Measurements from ENCODE around the gene MYO7A.

The MYO7A gene

DNA sequence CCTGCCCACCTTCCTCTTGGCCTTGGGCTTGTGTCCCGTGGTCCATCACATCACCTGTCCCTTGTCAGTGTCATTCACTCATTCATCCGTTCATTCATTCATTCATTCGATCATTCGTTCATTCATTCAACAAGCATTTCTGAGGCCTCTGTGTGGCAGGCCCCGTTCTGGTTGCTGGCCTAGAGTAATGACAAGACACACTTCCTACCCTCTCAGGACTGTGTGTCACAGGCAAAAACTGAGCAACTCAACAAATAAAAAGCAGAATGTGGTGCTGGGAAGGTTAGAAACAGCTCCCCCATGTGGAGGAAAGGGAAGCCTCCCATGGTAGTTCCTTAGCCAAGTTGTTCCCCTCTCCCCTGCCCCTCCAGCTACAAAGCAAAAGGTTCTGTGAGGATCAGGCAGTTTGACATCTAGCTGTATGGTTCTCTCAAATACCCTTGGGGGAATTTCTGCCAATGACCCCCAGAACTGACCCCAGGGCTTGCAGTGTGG, 27.0 kb upstream of the MYO7A start:
- ChIA-PET CTCF (interaction anchor here (1.0 to 4.9 kb wide), 9 partner anchors 10 to 87 kb away, joined by 3 to 39 read pairs (median 4); partner anchors contain the start of gene MYO7A), POLR2A (no interaction called here)
- peak; percentile 45 to 67 (median 64) for DNase-seq
- Histone ChIP-seq H3K27ac (ENCODE audit: insufficient read depth in 1 of 2, low read depth in 1 of 2, low read length in 2 of 2, poor library complexity in 1 of 2, severe bottlenecking in 2 of 2) (no peak overlapping the region), H3K36me3 (ENCODE audit: control insufficient read depth in 4 of 4, insufficient read depth in 4 of 4, low read length in 3 of 4) (no peaks in the 10 kb centered on the region), H3K9me3 (ENCODE audit: control extremely low read depth in 1 of 5, control insufficient read depth in 4 of 5, insufficient read depth in 2 of 5, low read depth in 1 of 5, low read length in 4 of 5) (no peaks in the 10 kb centered on the region), H3K27me3 (replicated peaks in 2 of 5; ENCODE audit: control insufficient read depth in 4 of 5, insufficient read depth in 5 of 5, low read length in 4 of 5) (no peaks in the 10 kb centered on the region), H3K4me3 (ENCODE audit: control insufficient read depth in 1 of 7, extremely low read depth in 1 of 7, insufficient read depth in 4 of 7, low read depth in 2 of 7, low read length in 6 of 7) (no peak overlapping the region), H3K4me1 (ENCODE audit: control extremely low read depth in 1 of 4, control insufficient read depth in 4 of 4, insufficient read depth in 4 of 4, low read length in 3 of 4) (no peaks in the 10 kb centered on the region)
- 97% methylated on average over 4 of the region's 5 CpGs for WGBS (ENCODE audit: insufficient coverage)

DNA sequence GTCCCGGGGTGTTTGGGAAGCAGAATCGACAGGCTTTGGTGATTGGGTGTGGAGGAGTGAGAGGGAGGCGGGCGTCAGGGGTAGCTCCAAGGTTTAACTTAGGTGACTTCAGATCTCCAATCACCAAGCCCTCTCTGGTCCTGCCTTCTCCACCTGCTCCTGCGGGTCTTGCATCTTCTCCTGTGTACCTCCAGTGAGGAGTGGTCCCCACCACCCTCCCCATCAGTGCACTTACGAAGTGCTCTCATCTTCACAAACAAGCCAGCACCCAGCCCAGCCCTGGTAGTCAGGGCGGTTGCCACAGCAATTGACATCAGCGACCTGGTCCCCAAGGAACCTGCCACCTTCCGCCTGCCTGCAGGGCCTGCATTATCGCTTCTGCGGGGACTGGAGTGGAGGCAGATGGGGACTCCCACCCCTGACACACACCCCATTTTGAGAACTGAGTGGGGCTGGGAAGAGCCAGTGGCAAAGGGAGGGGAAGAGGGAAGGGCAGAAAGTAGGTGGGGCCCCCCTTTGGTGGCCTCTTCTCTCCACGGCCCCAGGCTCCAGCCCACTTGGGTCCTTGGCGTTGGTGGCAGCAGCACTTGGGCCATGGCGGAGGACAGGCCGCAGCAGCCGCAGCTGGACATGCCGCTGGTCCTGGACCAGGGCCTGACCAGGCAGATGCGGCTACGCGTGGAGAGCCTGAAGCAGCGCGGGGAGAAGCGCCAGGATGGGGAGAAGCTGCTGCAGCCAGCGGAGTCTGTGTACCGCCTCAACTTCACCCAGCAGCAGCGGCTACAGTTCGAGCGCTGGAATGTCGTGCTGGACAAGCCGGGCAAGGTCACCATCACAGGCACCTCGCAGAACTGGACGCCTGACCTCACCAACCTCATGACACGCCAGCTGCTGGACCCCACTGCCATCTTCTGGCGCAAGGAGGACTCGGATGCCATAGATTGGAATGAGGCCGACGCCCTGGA, 25.5 kb upstream of the MYO7A start, which contains the start of gene OMP:
Gene OMP, plus strand, starts transcription at position 595 of the 965 bp plus-strand sequence. Its CDS starts 0 bp downstream, at position 595.
- 97% methylated on average over 28 of the region's 37 CpGs for WGBS (ENCODE audit: insufficient coverage)
- Histone ChIP-seq H3K27ac (ENCODE audit: insufficient read depth in 1 of 2, low read depth in 1 of 2, low read length in 2 of 2, poor library complexity in 1 of 2, severe bottlenecking in 2 of 2) (no peak within 1 kb of the TSS), H3K4me1 (ENCODE audit: control extremely low read depth in 1 of 4, control insufficient read depth in 4 of 4, insufficient read depth in 4 of 4, low read length in 3 of 4) (no peaks in the 10 kb centered on the region), H3K9me3 (ENCODE audit: control extremely low read depth in 1 of 5, control insufficient read depth in 4 of 5, insufficient read depth in 2 of 5, low read depth in 1 of 5, low read length in 4 of 5) (no peaks in the 10 kb centered on the region), H3K36me3 (ENCODE audit: control insufficient read depth in 4 of 4, insufficient read depth in 4 of 4, low read length in 3 of 4) (no peaks in the 10 kb centered on the region), H3K27me3 (replicated peaks in 2 of 5; ENCODE audit: control insufficient read depth in 4 of 5, insufficient read depth in 5 of 5, low read length in 4 of 5) (no peaks in the 10 kb centered on the region), H3K4me3 (ENCODE audit: control insufficient read depth in 1 of 7, extremely low read depth in 1 of 7, insufficient read depth in 4 of 7, low read depth in 2 of 7, low read length in 6 of 7) (no peak within 1 kb of the TSS)
- POLR2A ChIA-PET: no interaction called here
- CTCF ChIA-PET: interaction anchor here (0.6 to 4.9 kb wide), 8 partner anchors 7 to 62 kb away, joined by 3 to 39 read pairs (median 6); no protein-coding TSS in a partner anchor
- DNase-seq: no peak

DNA sequence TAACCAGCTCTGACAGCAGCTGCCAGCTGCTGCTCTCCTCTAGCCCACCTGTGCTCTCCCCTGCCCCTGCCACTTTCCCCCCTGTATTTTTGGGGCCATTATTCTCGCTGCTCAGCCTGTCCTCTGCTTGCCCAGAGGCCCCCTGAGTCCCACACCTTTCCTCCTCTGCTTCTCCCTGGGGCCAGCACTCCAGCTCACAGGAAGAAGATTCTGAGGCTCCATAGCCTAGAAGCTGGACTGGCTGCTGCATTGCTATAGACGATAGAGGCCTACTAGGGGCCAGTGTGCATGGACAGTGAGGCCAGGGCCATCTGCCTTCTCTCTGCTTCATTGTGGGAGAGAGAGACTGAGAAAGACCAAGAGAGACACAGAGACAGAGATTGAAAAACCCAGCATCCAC, 24.7 kb upstream of the MYO7A start:
- CTCF ChIA-PET: interaction anchor here (0.6 to 4.9 kb wide), 4 partner anchors 8 to 14 kb away, joined by 3 to 39 read pairs (median 7); no protein-coding TSS in a partner anchor
- no peaks in the 10 kb centered on the region for H3K9me3 ChIP-seq (ENCODE audit: control extremely low read depth in 1 of 5, control insufficient read depth in 4 of 5, insufficient read depth in 2 of 5, low read depth in 1 of 5, low read length in 4 of 5)
- no peak for DNase-seq
- no peak overlapping the region for H3K4me3 ChIP-seq (ENCODE audit: control insufficient read depth in 1 of 7, extremely low read depth in 1 of 7, insufficient read depth in 4 of 7, low read depth in 2 of 7, low read length in 6 of 7)
- WGBS (ENCODE audit: insufficient coverage): 100% methylated on average over 1 of the region's 2 CpGs
- H3K27ac ChIP-seq (ENCODE audit: insufficient read depth in 1 of 2, low read depth in 1 of 2, low read length in 2 of 2, poor library complexity in 1 of 2, severe bottlenecking in 2 of 2): no peak overlapping the region
- POLR2A ChIA-PET: no interaction called here
- no peaks in the 10 kb centered on the region for H3K27me3 ChIP-seq (replicated peaks in 2 of 5; ENCODE audit: control insufficient read depth in 4 of 5, insufficient read depth in 5 of 5, low read length in 4 of 5)
- H3K36me3 ChIP-seq (ENCODE audit: control insufficient read depth in 4 of 4, insufficient read depth in 4 of 4, low read length in 3 of 4): no peaks in the 10 kb centered on the region
- H3K4me1 ChIP-seq (ENCODE audit: control extremely low read depth in 1 of 4, control insufficient read depth in 4 of 4, insufficient read depth in 4 of 4, low read length in 3 of 4): no peaks in the 10 kb centered on the region

DNA sequence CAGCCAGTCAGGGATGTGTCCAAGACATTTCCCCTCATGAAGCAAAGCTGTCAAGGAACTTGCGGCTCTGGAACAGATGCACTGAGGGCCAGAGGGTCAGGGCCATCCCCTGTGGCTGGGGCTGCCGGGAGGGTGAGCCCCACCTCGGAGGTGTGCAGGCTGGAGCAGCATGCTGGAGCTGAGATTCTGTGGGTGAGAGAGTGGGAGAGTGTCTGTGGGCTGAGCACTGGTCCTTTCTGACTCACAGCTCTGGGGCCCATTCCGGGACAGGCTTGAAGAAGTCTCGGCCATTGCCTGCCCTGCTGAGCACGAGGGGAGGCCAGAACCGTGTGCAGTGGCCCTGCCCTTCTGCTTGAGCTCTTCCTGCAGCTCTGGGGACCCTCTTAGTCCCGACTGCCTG, 23.3 kb upstream of the MYO7A start:
- H3K27me3 ChIP-seq (replicated peaks in 2 of 5; ENCODE audit: control insufficient read depth in 4 of 5, insufficient read depth in 5 of 5, low read length in 4 of 5): no peaks in the 10 kb centered on the region
- H3K36me3 ChIP-seq (ENCODE audit: control insufficient read depth in 4 of 4, insufficient read depth in 4 of 4, low read length in 3 of 4): no peaks in the 10 kb centered on the region
- DNase-seq: no peak
- ChIA-PET CTCF (interaction anchor here (0.6 to 4.9 kb wide), 9 partner anchors 10 to 84 kb away, joined by 3 to 39 read pairs (median 4); no protein-coding TSS in a partner anchor), POLR2A (no interaction called here)
- WGBS (ENCODE audit: insufficient coverage): 99% methylated on average over 7 of the region's 8 CpGs
- no peak overlapping the region for H3K4me3 ChIP-seq (ENCODE audit: control insufficient read depth in 1 of 7, extremely low read depth in 1 of 7, insufficient read depth in 4 of 7, low read depth in 2 of 7, low read length in 6 of 7)
- no peaks in the 10 kb centered on the region for H3K4me1 ChIP-seq (ENCODE audit: control extremely low read depth in 1 of 4, control insufficient read depth in 4 of 4, insufficient read depth in 4 of 4, low read length in 3 of 4)
- no peak overlapping the region for H3K27ac ChIP-seq (ENCODE audit: insufficient read depth in 1 of 2, low read depth in 1 of 2, low read length in 2 of 2, poor library complexity in 1 of 2, severe bottlenecking in 2 of 2)
- no peaks in the 10 kb centered on the region for H3K9me3 ChIP-seq (ENCODE audit: control extremely low read depth in 1 of 5, control insufficient read depth in 4 of 5, insufficient read depth in 2 of 5, low read depth in 1 of 5, low read length in 4 of 5)

DNA sequence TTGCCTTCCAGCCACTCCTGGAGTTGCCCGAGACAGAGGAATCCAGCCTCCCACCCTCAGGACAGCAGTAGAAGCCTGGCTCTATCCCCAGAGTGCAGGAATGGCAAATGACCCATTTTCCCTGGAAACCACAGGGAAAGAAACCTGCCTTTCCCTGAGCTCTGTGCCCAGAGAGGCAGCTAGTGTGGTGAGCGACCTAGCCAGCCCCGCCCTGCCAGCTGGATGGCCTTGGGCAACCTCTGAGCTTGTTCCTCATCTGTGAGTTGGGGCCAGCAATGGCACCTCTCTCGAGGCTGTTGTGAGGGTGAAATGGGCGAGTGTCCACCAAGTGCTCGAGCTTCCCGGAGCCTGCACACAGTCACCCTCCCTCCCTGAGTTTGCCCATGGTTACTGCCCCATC, 21.7 kb upstream of the MYO7A start:
- H3K27ac ChIP-seq (ENCODE audit: insufficient read depth in 1 of 2, low read depth in 1 of 2, low read length in 2 of 2, poor library complexity in 1 of 2, severe bottlenecking in 2 of 2): no peak overlapping the region
- ChIA-PET POLR2A (no interaction called here), CTCF (interaction anchor here (0.7 to 3.1 kb wide), 8 partner anchors 11 to 82 kb away, joined by 3 to 11 read pairs (median 6); partner anchors contain the start of gene MYO7A)
- no peak overlapping the region for H3K4me3 ChIP-seq (ENCODE audit: control insufficient read depth in 1 of 7, extremely low read depth in 1 of 7, insufficient read depth in 4 of 7, low read depth in 2 of 7, low read length in 6 of 7)
- H3K4me1 ChIP-seq (ENCODE audit: control extremely low read depth in 1 of 4, control insufficient read depth in 4 of 4, insufficient read depth in 4 of 4, low read length in 3 of 4): no peaks in the 10 kb centered on the region
- WGBS (ENCODE audit: insufficient coverage): 97% methylated on average over 6 of the region's 7 CpGs
- no peaks in the 10 kb centered on the region for H3K9me3 ChIP-seq (ENCODE audit: control extremely low read depth in 1 of 5, control insufficient read depth in 4 of 5, insufficient read depth in 2 of 5, low read depth in 1 of 5, low read length in 4 of 5)
- H3K27me3 ChIP-seq (replicated peaks in 2 of 5; ENCODE audit: control insufficient read depth in 4 of 5, insufficient read depth in 5 of 5, low read length in 4 of 5): no peaks in the 10 kb centered on the region
- no peak for DNase-seq
- H3K36me3 ChIP-seq (ENCODE audit: control insufficient read depth in 4 of 4, insufficient read depth in 4 of 4, low read length in 3 of 4): no peaks in the 10 kb centered on the region

DNA sequence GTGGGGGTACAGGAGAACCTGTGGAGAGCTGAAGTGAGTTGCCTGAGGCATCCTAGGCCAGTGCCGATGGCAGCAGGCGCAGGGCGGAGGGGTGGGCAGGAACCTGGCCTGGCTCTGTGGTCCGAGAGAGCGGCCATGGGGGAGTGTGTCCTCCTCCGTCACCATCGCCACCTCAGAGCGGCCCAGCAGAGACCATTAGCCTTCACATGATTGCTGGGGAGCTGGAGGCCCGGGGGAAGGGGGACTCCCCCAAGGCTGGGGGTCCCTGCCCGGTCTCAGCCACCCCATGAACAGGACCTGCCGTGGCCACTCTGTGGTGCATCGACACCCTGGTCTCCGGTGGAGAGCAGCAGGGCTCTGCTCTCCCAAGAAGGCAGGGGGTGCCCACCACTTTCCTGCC, 21.3 kb upstream of the MYO7A start:
- CTCF ChIA-PET: interaction anchor here (0.7 to 3.1 kb wide), 8 partner anchors 10 to 82 kb away, joined by 3 to 11 read pairs (median 6); partner anchors contain the start of gene MYO7A
- DNase-seq: no peak
- POLR2A ChIA-PET: no interaction called here

DNA sequence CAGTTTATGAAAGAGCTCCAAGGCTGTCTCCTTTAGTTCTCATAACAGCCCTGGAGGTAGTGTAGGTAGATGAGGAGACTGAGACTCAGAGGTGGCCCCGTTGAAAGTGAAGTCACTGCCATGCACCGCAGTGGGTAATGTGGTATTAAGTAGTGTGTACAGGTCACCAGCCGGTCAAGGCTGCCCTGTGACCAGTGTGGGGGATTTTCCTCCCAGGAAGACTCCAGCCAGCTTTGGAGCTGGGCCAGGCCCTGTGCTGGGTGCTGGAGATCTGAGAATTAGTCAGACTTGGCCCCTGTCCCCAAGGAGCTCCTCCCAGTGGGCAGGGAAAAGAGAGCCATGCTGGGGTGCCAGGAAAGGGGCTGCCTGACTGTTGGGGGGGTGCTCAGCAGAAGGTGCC, 20.1 kb upstream of the MYO7A start:
- Histone ChIP-seq H3K9me3 (ENCODE audit: control extremely low read depth in 1 of 5, control insufficient read depth in 4 of 5, insufficient read depth in 2 of 5, low read depth in 1 of 5, low read length in 4 of 5) (no peaks in the 10 kb centered on the region), H3K36me3 (ENCODE audit: control insufficient read depth in 4 of 4, insufficient read depth in 4 of 4, low read length in 3 of 4) (no peaks in the 10 kb centered on the region), H3K4me1 (ENCODE audit: control extremely low read depth in 1 of 4, control insufficient read depth in 4 of 4, insufficient read depth in 4 of 4, low read length in 3 of 4) (no peaks in the 10 kb centered on the region), H3K4me3 (ENCODE audit: control insufficient read depth in 1 of 7, extremely low read depth in 1 of 7, insufficient read depth in 4 of 7, low read depth in 2 of 7, low read length in 6 of 7) (no peak overlapping the region), H3K27ac (ENCODE audit: insufficient read depth in 1 of 2, low read depth in 1 of 2, low read length in 2 of 2, poor library complexity in 1 of 2, severe bottlenecking in 2 of 2) (no peak overlapping the region), H3K27me3 (replicated peaks in 2 of 5; ENCODE audit: control insufficient read depth in 4 of 5, insufficient read depth in 5 of 5, low read length in 4 of 5) (no peaks in the 10 kb centered on the region)
- 100% methylated on average over 3 of the region's 3 CpGs for WGBS (ENCODE audit: insufficient coverage)
- CTCF ChIA-PET: interaction anchor here (1.2 to 2.5 kb wide), 5 partner anchors 16 to 80 kb away, joined by 3 to 9 read pairs (median 3); no protein-coding TSS in a partner anchor
- POLR2A ChIA-PET: no interaction called here
- DNase-seq: no peak

More for the DNA sequence above, 21.3 kb upstream of the MYO7A start:
- Histone ChIP-seq H3K27ac (ENCODE audit: insufficient read depth in 1 of 2, low read depth in 1 of 2, low read length in 2 of 2, poor library complexity in 1 of 2, severe bottlenecking in 2 of 2) (no peak overlapping the region), H3K9me3 (ENCODE audit: control extremely low read depth in 1 of 5, control insufficient read depth in 4 of 5, insufficient read depth in 2 of 5, low read depth in 1 of 5, low read length in 4 of 5) (no peaks in the 10 kb centered on the region), H3K4me1 (ENCODE audit: control extremely low read depth in 1 of 4, control insufficient read depth in 4 of 4, insufficient read depth in 4 of 4, low read length in 3 of 4) (no peaks in the 10 kb centered on the region), H3K27me3 (replicated peaks in 2 of 5; ENCODE audit: control insufficient read depth in 4 of 5, insufficient read depth in 5 of 5, low read length in 4 of 5) (no peaks in the 10 kb centered on the region), H3K4me3 (ENCODE audit: control insufficient read depth in 1 of 7, extremely low read depth in 1 of 7, insufficient read depth in 4 of 7, low read depth in 2 of 7, low read length in 6 of 7) (no peak overlapping the region), H3K36me3 (ENCODE audit: control insufficient read depth in 4 of 4, insufficient read depth in 4 of 4, low read length in 3 of 4) (no peaks in the 10 kb centered on the region)
- 96% methylated on average over 8 of the region's 13 CpGs for WGBS (ENCODE audit: insufficient coverage)
